ENCODE measurements around the gene PIP4K2A.

Gene PIP4K2A

DNA sequence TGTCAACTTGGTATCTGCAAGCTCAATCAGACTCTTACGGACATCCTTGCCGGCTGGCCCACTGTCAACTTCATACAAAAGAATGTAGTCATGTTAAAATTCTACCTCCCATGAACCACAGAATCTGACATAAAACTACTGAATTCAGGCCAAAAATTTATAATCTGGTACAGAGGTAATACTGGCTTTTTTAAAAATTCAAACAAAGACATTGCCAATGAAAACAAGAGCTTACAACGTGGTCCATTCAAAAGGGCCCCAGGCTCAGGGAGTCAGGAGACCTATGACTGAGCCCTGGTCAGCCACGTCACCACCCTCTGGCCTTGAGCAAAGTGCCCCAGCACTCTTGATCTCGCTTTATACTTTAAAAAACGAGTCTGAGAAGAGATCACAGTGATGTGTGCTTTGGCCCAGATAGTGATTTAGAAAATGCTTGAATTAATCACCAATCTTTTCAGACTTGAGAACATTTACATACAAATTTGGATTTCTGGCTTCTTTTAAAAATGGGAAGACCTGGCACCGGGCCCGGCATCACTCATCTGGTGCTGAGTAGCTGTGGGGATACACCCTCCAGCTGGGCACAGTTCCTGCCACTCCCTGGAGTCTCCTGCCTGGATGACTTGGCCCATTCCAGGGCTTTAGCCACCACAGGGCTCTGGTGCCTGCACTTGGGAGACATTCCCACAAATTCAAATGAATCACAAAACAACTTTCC lies 94.1 kb downstream of the PIP4K2A start:
- Histone ChIP-seq H3K27ac (ENCODE audit: low read depth, low read length, severe bottlenecking) (peak overlapping the region; percentile 3), H3K4me3 (ENCODE audit: extremely low read depth, insufficient read depth, low read length, poor library complexity, severe bottlenecking) (no peak overlapping the region), H3K4me1 (ENCODE audit: control insufficient read depth, insufficient read depth, low read length, poor library complexity, severe bottlenecking) (peaks cover 72% of the 10 kb centered on the region), H3K36me3 (ENCODE audit: control insufficient read depth, insufficient read depth, low read length) (no peaks in the 10 kb centered on the region), H3K9me3 (ENCODE audit: control insufficient read depth, low read length) (no peaks in the 10 kb centered on the region)
- 87 to 92% methylated on average over 5 to 7 of the region's 8 CpGs for WGBS, 2 experiments (ENCODE audit: insufficient coverage in 2 of 2)

- Histone ChIP-seq H3K9me3 (ENCODE audit: control insufficient read depth, low read length) (no peaks in the 10 kb centered on the region), H3K36me3 (ENCODE audit: control insufficient read depth, insufficient read depth, low read length) (no peaks in the 10 kb centered on the region), H3K4me1 (ENCODE audit: control insufficient read depth, insufficient read depth, low read length, poor library complexity, severe bottlenecking) (peaks cover 75% of the 10 kb centered on the region), H3K27ac (ENCODE audit: low read depth, low read length, severe bottlenecking) (peak overlapping the region; percentile 94), H3K4me3 (ENCODE audit: extremely low read depth, insufficient read depth, low read length, poor library complexity, severe bottlenecking) (no peak overlapping the region)
- WGBS, 2 experiments (ENCODE audit: insufficient coverage in 2 of 2) = 100% methylated on average over 1 of the region's 2 CpGs
These were observed 95.3 kb downstream of the PIP4K2A start for GRCh38 chr10:22619101-22619500.

DNA sequence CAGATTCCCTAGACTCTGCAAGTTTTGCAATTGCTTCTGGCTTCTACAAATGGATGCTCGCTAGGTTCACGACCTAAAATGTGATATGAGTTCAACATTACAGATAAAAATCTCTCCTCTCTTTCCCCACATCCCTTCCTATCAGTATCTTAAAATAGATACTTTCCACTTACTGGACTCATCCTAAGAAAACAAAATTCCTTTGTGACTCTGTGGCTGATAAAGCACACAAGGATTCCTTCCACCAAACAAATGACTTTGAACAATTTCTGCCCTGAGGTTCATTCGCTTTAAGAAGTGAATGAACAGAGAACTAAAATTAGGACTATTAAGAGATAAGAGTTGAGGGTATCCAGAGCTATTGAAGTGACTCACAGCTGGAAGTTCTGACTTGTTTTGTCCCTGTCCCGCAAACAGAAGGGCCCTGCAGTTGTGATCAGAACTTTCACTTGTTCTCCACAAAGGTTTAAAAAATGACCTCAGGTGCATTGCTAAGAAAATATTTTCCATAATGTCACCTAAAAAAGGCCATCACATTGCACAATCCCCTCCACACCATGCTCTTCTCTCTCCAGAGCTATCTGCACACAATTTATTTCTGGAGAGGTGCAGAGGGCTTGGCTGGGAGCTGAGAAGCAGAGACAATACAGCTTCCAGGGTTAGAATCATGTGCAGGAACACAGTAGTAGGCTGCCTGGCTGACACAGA lies 96.1 kb downstream of the PIP4K2A start:
- H3K36me3 ChIP-seq (ENCODE audit: control insufficient read depth, insufficient read depth, low read length) = no peaks in the 10 kb centered on the region
- H3K27ac ChIP-seq (ENCODE audit: low read depth, low read length, severe bottlenecking) = peak overlapping the region; percentile 94
- WGBS, 2 experiments (ENCODE audit: insufficient coverage in 2 of 2) = 45 to 48% methylated on average over 3 of the region's 4 CpGs
- no peaks in the 10 kb centered on the region for H3K9me3 ChIP-seq (ENCODE audit: control insufficient read depth, low read length)
- no peak overlapping the region for H3K4me3 ChIP-seq (ENCODE audit: extremely low read depth, insufficient read depth, low read length, poor library complexity, severe bottlenecking)
- peaks cover 74% of the 10 kb centered on the region for H3K4me1 ChIP-seq (ENCODE audit: control insufficient read depth, insufficient read depth, low read length, poor library complexity, severe bottlenecking)

DNA sequence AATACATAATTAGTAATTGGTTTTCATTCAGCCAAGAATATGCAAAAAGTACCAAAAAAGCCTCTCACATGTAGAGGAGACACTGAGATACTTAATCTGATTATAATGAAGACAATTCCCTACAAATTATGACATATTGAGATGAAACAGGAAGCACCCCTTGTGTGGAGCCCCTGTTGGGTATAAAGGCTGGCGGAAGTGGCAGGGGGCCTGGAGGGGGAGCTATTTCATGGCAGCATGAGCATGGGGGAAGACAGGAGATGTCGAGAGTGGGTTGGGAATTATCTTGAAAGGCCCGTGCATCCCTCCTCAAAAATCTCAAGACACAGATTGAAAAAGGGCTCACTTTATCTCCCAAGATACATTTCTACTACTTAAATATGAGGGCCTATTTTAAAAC lies 96.9 kb downstream of the PIP4K2A start:
- H3K4me1 ChIP-seq (ENCODE audit: control insufficient read depth, insufficient read depth, low read length, poor library complexity, severe bottlenecking) = peaks cover 70% of the 10 kb centered on the region
- WGBS, 2 experiments (ENCODE audit: insufficient coverage in 2 of 2) = 50% methylated on average over 1 of the region's 3 CpGs; no CpG with 5 or more reads in 1 of the 2 experiments
- H3K36me3 ChIP-seq (ENCODE audit: control insufficient read depth, insufficient read depth, low read length) = no peaks in the 10 kb centered on the region
- no peak overlapping the region for H3K4me3 ChIP-seq (ENCODE audit: extremely low read depth, insufficient read depth, low read length, poor library complexity, severe bottlenecking)
- H3K9me3 ChIP-seq (ENCODE audit: control insufficient read depth, low read length) = no peaks in the 10 kb centered on the region
- peak overlapping the region; percentile 94 for H3K27ac ChIP-seq (ENCODE audit: low read depth, low read length, severe bottlenecking)

DNA sequence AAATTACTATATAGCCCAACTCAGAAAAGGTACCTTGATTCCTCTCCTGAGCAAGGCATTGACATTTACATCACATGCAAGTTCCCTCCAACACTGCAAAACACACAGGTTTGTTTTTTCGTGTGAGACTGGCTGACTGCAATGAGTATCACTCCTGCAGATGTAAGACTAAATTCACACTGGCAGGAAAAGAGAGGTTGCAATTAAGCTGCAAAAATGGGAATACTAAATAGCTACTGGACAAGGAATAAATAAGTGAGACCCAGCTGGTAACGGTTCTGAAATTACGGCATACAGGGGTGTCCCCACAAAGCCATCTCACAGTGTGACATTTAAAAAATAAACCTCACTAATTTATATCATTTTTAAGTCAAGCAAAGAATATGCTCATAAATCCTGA lies 97.3 kb downstream of the PIP4K2A start:
- Histone ChIP-seq H3K4me1 (ENCODE audit: control insufficient read depth, insufficient read depth, low read length, poor library complexity, severe bottlenecking) (peaks cover 67% of the 10 kb centered on the region), H3K4me3 (ENCODE audit: extremely low read depth, insufficient read depth, low read length, poor library complexity, severe bottlenecking) (no peak overlapping the region), H3K27ac (ENCODE audit: low read depth, low read length, severe bottlenecking) (peak overlapping the region; percentile 94), H3K9me3 (ENCODE audit: control insufficient read depth, low read length) (no peaks in the 10 kb centered on the region), H3K36me3 (ENCODE audit: control insufficient read depth, insufficient read depth, low read length) (no peaks in the 10 kb centered on the region)
- no CpG with 5 or more reads among the region's 3 CpGs for WGBS, 2 experiments (ENCODE audit: insufficient coverage in 2 of 2)

DNA sequence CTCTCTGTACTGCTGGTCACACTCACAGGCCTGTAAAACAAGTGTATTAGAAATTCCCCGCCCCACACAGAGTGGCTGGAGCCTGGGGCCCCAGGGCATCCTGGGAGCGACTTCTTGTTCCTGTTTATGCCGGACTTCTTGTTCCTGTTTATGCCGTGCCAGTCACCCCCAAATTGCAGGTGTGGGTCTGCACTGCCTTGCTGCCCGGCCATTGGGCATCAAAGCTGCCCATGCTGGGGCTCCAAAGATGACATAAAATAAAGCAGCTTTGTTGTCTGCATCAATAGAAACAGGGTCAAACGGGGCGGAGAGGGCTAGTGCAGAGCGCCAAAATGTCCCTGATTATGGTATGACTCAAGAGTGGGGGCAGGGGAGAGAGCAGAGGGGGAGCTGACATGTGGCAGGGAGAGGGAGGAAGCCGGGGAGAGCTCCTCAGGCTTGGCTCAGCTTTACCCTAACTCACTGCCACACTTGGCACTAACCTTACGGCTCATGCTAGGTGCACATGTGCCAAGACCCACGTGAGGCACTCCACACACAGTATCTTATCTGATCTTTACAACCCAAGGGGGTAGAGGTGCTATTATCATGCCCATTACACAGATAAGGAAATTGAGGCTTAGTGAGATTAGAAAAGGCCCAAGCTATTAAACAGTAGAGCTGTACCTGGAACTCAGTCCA lies 98.4 kb downstream of the PIP4K2A start:
- Histone ChIP-seq H3K9me3 (ENCODE audit: control insufficient read depth, low read length) (no peaks in the 10 kb centered on the region), H3K36me3 (ENCODE audit: control insufficient read depth, insufficient read depth, low read length) (no peaks in the 10 kb centered on the region), H3K27ac (ENCODE audit: low read depth, low read length, severe bottlenecking) (peak overlapping the region; percentile 39), H3K4me1 (ENCODE audit: control insufficient read depth, insufficient read depth, low read length, poor library complexity, severe bottlenecking) (peaks cover 61% of the 10 kb centered on the region), H3K4me3 (ENCODE audit: extremely low read depth, insufficient read depth, low read length, poor library complexity, severe bottlenecking) (no peak overlapping the region)
- WGBS, 2 experiments (ENCODE audit: insufficient coverage in 2 of 2) = 61 to 66% methylated on average over 6 to 8 of the region's 11 CpGs

- H3K36me3 ChIP-seq (ENCODE audit: control insufficient read depth, insufficient read depth, low read length) = peaks cover 1% of the 10 kb centered on the region
- WGBS, 2 experiments (ENCODE audit: insufficient coverage in 2 of 2) = no CpG with 5 or more reads among the region's 2 CpGs
- no peaks in the 10 kb centered on the region for H3K9me3 ChIP-seq (ENCODE audit: control insufficient read depth, low read length)
- H3K4me1 ChIP-seq (ENCODE audit: control insufficient read depth, insufficient read depth, low read length, poor library complexity, severe bottlenecking) = peaks cover 54% of the 10 kb centered on the region
- no peak overlapping the region for H3K4me3 ChIP-seq (ENCODE audit: extremely low read depth, insufficient read depth, low read length, poor library complexity, severe bottlenecking)
- H3K27ac ChIP-seq (ENCODE audit: low read depth, low read length, severe bottlenecking) = no peak overlapping the region
These were observed 99.3 kb downstream of the PIP4K2A start for GRCh38 chr10:22615101-22615500.

GRCh38 chr10:22613011-22613410 lies 101.4 kb downstream of the PIP4K2A start:
- 79 to 86% methylated on average over 5 to 6 of the region's 6 CpGs for WGBS, 2 experiments (ENCODE audit: insufficient coverage in 2 of 2)
- Histone ChIP-seq H3K9me3 (ENCODE audit: control insufficient read depth, low read length) (no peaks in the 10 kb centered on the region), H3K36me3 (ENCODE audit: control insufficient read depth, insufficient read depth, low read length) (peaks cover 22% of the 10 kb centered on the region), H3K4me3 (ENCODE audit: extremely low read depth, insufficient read depth, low read length, poor library complexity, severe bottlenecking) (no peak overlapping the region), H3K4me1 (ENCODE audit: control insufficient read depth, insufficient read depth, low read length, poor library complexity, severe bottlenecking) (peaks cover 36% of the 10 kb centered on the region), H3K27ac (ENCODE audit: low read depth, low read length, severe bottlenecking) (no peak overlapping the region)

GRCh38 chr10:22612318-22612717 lies 102.1 kb downstream of the PIP4K2A start:
- 93 to 94% methylated on average over 9 of the region's 10 CpGs for WGBS, 2 experiments (ENCODE audit: insufficient coverage in 2 of 2)
- Histone ChIP-seq H3K4me1 (ENCODE audit: control insufficient read depth, insufficient read depth, low read length, poor library complexity, severe bottlenecking) (peaks cover 37% of the 10 kb centered on the region), H3K4me3 (ENCODE audit: extremely low read depth, insufficient read depth, low read length, poor library complexity, severe bottlenecking) (no peak overlapping the region), H3K27ac (ENCODE audit: low read depth, low read length, severe bottlenecking) (no peak overlapping the region), H3K36me3 (ENCODE audit: control insufficient read depth, insufficient read depth, low read length) (peaks cover 26% of the 10 kb centered on the region), H3K9me3 (ENCODE audit: control insufficient read depth, low read length) (no peaks in the 10 kb centered on the region)

- 98 to 99% methylated on average over 6 of the region's 8 CpGs for WGBS, 2 experiments (ENCODE audit: insufficient coverage in 2 of 2)
- peaks cover 26% of the 10 kb centered on the region for H3K36me3 ChIP-seq (ENCODE audit: control insufficient read depth, insufficient read depth, low read length)
These were observed 102.8 kb downstream of the PIP4K2A start for GRCh38 chr10:22611425-22612115.

More at GRCh38 chr10:22611425-22612115, 102.8 kb downstream of the PIP4K2A start:
- Histone ChIP-seq H3K4me1 (ENCODE audit: control insufficient read depth, insufficient read depth, low read length, poor library complexity, severe bottlenecking) (peaks cover 38% of the 10 kb centered on the region), H3K9me3 (ENCODE audit: control insufficient read depth, low read length) (no peaks in the 10 kb centered on the region), H3K4me3 (ENCODE audit: extremely low read depth, insufficient read depth, low read length, poor library complexity, severe bottlenecking) (no peak overlapping the region), H3K27ac (ENCODE audit: low read depth, low read length, severe bottlenecking) (no peak overlapping the region)

Data from mesodermal cell (in vitro differentiated cells).